HG02759 (cell line): ENCODE results near the gene PTH2R.
"Not testable (repeated sequence)": the region's sequence is repeated elsewhere in the genome, so short reads cannot be mapped to it uniquely, and the experiment has no call there.

Experiments used
- ATAC-seq: cut with Tn5 transposase; IDR thresholded peaks from one replicate; pipeline ENCODE4 v1.9.1; 2021; ENCODE audit warnings: mild to moderate bottlenecking, moderate library complexity; ENCODE audit not compliant: unreplicated experiment

The PTH2R gene

DNA sequence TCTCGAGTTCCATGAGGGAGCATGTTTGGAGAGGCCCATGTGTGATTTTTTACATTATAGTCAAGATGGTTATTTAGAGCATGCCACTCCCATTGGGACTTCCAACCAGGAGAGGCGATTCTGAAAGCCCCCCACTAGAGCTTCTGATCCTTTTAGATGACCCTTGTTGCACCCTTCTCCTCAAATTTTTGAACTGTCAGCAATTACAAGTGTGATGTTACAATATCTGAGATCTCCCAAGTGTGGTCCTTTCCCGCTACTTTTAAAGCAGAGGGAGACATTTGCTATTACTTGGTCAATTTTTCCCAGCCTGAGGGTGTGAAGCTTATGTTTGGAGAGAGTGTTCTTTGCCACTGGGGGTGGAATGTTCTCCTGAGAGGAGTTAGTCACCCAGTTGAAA is 16.7 kb upstream of the PTH2R start:
- ATAC-seq, result no peak

DNA sequence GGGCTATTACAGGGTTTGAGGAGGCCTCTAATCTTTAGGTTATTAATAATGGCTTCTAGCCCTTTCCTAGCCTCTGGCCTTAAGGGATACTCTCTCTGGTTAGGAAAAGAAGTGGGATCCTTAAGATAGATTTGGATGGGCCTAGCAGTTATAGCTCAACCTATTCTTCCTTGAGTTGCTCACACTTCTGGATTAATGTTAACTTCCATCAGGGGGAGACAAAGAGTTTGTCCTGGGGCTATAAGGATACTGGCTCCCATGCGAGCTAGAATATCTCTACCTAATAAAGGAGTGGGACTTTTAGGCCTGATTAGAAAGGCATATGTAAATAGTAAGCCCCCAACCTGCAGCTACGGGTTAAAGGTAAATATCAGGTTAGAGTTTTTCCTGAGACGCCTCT is 14.3 kb upstream of the PTH2R start:
- ATAC-seq, result no peak

DNA sequence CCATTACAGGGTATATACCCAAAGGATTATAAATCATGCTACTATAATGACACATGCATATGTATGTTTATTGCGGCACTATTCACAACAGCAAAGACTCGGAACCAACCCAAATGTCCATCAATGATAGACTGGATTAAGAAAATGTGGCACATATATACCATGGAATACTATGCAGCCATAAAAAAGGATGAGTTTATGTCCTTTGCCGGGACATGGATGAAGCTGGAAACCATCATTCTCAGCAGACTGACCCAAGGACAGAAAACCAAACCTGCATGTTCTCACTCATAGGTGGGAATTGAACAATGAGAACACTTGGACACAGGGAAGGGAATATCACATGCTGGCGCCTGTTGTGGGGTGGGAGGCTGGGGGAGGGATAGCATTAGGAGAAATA is 9.8 kb upstream of the PTH2R start:
- ATAC-seq, result not testable (repeated sequence)

GRCh38 chr2:208399201-208399600 is 7.4 kb upstream of the PTH2R start:
- ATAC-seq, result no peak

- peak; percentile 55 for ATAC-seq
Observed at GRCh38 chr2:208407667-208408066, 1.1 kb downstream of the PTH2R start.

- ATAC-seq, result no peak
Observed at GRCh38 chr2:208413931-208414330, 7.3 kb downstream of the PTH2R start.

DNA sequence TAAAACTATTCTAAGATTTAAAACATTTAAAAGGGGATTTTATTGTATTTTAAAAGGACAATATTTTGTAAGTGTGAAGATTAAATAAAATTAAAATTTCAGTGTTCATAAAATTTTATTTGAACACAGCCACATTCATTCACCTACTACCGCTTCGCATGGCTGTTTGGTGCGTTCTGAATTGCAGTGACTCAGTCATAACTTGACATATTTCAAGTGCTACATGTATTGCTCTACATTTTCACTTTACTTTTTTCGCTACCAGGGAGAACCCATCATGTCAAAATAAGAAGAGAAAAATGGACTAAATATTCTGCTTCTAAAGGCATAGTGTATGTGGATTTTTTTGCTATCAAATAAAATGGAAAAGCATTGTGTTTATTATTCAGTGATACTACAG is 8.7 kb downstream of the PTH2R start:
- peak; percentile 53 for ATAC-seq

GRCh38 chr2:208415897-208416296 is 9.3 kb downstream of the PTH2R start:
- peak; percentile 93 for ATAC-seq

DNA sequence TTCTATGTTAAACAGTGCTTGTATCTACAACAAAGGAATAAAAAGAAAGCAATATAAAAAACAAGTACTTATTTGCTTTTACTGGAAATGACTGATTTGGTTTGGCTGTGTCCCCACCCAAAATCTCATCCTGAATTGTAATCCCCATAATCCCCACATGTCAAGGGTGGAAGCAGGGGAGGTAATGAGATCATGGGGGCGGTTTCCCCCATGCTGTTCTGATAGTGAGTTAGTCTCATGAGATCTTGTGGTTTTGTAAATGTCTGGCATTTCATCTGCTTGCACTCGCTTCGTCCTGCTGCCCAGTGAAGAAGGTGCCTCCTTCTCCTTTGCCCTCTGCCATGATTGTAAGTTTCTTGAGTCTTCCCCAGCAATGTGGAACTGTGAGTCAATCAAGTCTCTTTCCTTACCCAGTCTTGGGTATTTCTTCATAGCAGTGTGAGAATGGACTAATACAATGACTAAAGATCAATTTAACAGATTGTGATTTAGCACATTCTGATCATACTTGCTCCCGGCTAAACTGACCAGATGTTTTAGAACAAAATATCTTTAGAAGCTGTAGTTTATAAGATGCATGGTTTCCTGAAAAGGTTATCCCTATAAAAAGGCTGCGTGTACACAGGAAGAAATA is 19.9 kb downstream of the PTH2R start:
- ATAC-seq, result no peak

DNA sequence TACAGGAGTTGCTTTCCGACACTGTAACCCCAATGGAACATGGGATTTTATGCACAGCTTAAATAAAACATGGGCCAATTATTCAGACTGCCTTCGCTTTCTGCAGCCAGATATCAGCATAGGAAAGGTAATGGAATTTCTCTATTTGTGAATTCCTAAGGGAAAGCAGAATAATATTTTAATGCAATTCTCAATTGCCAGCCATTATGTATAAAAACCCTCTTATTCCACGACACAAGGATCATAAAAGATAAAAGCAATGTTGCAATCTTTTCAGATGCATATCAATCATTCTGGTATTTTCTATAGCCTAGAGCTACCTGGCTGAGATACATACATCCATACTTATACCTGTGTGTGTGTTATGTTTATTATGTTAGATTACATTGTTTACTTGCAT is 31.2 kb downstream of the PTH2R start:
- no peak for ATAC-seq

DNA sequence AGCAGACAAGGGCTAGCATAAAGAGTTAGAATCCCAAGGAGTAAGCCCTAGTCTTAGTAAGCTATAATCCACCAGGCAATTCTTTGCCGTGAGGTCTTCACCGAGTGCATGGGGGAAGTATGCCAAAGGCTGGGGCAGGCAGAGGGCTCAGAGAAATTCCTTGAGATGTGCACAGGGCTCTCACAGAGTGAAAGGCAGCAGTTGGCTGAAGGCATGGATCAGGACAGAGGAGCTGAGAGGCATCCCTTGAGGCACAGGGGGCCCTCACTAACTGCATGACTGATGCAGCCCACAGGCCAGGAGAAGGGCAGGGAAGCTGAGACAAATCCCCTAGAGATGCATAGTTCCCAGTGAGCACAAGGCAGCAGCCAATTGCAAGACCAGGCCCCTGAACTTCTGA is 34.1 kb downstream of the PTH2R start:
- ATAC-seq, result no peak

- ATAC-seq, result no peak
Observed at GRCh38 chr2:208441951-208442350, 35.4 kb downstream of the PTH2R start.

DNA sequence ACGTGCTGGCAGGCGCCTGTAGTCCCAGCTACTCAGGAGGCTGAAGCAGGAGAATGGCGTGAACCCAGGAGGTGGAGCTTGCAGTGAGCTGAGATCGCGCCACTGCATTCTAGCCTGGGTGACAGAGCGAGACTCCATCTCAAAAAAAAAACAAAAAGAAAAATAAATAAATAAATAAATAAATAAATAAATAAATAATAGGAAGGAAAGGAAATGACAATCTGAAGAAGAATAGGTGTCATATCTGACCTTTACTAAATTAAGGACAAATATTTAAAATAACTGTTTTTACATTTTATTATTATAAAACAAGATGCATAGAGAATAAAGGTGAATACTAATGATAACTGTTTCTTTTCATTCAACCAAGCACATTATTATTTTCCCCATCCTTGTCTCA is 40.9 kb downstream of the PTH2R start:
- not testable (repeated sequence) for ATAC-seq

DNA sequence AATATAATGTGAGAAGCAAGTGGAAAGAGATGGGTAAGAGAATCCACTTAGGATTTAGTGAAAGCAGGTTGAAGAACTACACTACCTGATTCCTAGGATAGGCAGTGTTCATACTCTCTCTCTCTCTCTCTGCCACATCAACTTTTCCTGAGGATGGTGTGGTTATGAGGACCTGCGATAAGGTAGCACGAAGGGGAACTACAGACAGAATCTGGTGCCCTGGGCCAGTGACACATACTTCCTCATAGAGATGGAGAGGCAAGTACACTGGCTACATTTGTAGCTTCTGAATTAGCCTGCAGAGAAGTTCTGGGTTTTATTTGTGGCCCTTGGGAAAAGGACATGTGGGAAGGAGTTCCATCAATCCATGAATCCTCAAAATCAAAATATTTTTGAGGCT is 44.5 kb downstream of the PTH2R start:
- ATAC-seq, result no peak

DNA sequence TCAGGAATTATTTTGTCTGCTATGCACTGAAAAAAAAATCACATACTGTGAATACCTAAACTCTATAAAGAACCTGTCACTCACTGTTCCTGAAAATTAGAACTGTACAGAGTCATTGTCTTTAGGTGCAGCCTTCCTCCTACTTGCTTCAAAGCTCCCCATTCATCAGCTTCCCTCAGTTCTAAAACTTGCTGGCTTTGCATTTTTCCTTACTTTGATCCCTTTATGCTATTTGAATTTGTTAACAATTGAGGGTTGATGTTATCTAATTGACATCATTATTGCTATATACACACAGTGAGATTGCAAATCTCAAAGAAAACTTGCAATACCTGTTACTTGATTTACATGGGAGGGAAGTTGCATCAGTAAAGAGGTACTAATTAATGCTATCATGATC is 48.3 kb downstream of the PTH2R start:
- no peak for ATAC-seq

DNA sequence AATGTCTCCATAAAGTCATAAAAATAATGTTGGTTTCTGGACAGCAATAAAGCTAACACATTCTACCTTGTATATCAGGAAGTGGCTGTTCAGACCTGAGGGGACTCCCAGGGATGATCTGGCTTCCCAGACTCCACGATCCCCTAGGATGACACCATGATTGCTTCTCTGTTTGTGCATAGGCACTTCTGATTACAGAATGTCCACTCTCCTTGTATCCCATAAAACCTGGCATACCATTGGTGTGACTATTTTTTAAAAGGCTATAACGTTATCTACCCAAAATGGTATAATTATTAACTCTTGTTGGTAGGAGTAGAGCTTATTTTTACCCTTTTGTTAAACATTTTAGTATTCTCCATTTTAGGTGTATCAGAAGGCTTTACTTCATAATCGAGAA is 57.1 kb downstream of the PTH2R start:
- no peak for ATAC-seq

DNA sequence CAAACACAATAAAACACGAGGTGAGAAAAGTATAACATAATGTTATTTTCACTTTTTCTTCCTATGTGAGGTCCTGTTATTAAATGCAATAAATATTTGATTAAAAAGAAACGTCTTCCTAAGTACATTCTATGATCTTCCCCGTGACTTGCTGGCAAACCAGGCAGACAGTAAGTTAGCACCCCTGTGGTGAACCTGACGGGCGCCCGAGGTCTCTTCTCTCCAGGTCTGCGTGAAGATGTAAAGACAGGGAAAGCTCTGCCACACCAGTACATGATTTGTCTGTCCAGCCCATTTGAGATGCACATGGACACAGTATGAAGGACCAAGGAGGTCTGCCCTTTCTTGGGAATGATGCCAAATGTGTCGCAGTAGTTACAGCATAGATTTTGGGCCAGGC is 57.6 kb downstream of the PTH2R start:
- ATAC-seq, result no peak

DNA sequence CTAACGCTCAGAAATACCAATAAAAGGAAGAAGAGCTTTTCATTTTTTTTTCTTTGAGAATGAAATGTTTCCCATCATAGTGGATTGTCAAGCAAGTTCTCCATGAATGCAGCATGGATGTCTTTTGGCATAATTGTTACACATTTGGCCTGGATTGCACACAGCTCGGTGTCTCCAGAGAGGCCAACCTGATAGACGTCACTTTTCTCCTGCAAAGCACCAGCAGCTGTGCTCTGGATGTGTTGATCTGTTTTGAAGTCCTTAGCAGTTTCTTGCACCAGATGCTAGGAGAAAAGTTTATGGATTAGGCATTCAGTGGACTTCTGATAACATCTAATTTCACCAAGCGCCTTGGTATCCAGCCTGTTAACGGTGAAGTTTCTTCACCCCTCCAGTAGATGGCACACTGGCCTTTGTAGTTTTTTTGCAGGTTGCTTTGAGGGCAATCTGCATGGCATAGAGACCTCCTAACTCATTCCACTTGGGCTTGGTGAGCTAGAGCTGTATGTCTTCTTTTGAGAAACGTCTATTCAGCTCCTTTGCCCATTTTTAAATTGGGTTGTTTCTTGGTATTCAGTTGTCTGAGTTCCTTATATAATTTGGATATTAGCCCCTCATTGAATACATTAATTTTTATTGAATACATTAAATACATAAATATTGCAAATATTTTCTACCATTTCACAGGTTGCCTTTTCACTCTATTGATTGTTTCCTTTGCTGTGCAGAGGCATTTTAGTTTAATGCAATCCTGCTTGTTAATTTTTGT is 59.7 kb downstream of the PTH2R start:
- peak; percentile 84 for ATAC-seq

GRCh38 chr2:208466920-208467298 is 60.3 kb downstream of the PTH2R start:
- no peak for ATAC-seq

DNA sequence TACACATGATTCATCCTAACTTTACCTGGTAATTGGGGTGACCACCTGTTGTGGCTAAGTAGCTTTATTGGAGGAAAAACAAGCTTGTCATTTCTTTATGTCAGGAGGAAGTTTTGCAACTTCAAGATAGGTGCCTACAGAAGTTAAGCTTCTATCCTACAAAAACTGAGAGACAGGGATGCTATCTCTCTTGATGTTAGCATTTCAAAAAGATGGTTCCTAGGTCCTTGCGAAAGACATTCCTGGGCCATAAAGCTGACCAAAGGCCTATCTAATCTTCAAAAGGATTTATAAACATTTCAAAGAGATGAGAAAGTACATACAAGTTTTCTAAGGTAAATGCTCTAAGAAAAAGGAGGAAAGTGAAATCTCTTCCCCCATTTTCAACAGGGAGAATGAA is 61.0 kb downstream of the PTH2R start:
- no peak for ATAC-seq

DNA sequence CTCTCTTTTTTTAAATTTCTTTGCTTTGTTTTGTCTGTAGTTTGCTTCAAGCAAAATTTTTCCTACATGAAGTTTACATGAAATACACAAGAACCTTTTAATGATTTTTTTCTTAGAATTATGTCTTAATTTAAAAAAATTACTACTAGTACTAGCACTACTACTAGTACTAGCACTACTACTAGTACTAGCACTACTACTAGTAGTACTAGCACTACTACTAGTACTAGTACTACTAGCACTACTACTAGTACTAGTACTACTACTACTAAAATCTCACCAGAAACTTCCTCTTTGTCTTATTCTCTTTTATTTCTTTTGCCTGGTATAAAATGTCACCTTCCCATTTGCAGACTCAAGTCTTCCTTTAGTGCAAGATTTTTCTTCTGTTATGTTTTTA is 71.1 kb downstream of the PTH2R start:
- ATAC-seq, result no peak

- peak; percentile 93 for ATAC-seq
Observed at GRCh38 chr2:208479342-208479741, 72.8 kb downstream of the PTH2R start.

DNA sequence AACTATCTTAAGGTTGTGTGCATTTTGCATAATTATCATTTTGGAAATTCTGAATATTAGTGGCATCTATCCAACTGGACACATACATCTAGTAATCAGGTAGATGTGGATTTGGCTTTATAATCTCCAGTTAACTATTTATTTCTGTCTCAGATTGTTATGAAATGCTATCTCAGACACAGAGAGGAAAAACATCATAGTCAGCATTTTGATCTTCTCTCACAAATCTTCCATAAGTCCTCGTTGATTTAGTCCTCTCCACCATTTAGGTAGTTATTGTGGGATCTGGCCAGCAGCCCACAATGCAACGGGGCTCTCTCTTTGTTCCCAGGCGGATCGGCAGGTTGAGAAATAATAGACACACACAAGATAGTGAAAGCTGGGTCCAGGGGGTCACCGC is 75.4 kb downstream of the PTH2R start:
- ATAC-seq, result not testable (repeated sequence)
